SK-N-SH (cell line): ENCODE data around the gene BCAS3. TPM values are rescaled to one million over a fixed set of nuclear protein-coding genes. Genes with fewer than 3 reads are reported as not detected.

Experiments
- CTCF ChIA-PET: fragments of 300-600, 350-600 bp; formaldehyde crosslinking; extraction: SDS; loops from one replicate; lab custom pipeline; 2021; lab: Yijun Ruan, JAX
- POLR2A ChIA-PET: fragments of 350-600 bp; sonication (Branson Sonifier 250); formaldehyde crosslinking; extraction: SDS; loops from one replicate; lab custom pipeline; 2020; ENCODE audit warnings: antibody characterized with exemption, inconsistent platforms; lab: Yijun Ruan, JAX
- DNase-seq: peaks from one replicate; pipeline ENCODE4 v3.0.0; 2012
- H2AFZ ChIP-seq: fragments of 200-600 bp; sonication (generic); 2 replicates; pipeline ENCODE4 v1.8.1; 2016; ENCODE audit warnings: antibody characterized with exemption, mild to moderate bottlenecking, low read depth
- H3F3A ChIP-seq: fragments of 200-600 bp; sonication (generic); replicated peaks from 2 replicates; pipeline ENCODE3; 2016; ENCODE audit warnings: antibody characterized with exemption, mild to moderate bottlenecking; ENCODE audit not compliant: insufficient read depth
- H3K27ac ChIP-seq, 2 experiments: fragments of 200-500 bp in 1 of 2; fragments of 200-600 bp in 1 of 2; sonication (Bioruptor generic) in 1 of 2; sonication (generic), shearing (Covaris generic) in 1 of 2; 2 replicates each; pipeline versions ENCODE4 v1.5.1 to v1.6.1; 2014 to 2016; ENCODE audit warnings: low read depth in 2 of 2, inconsistent platforms in 1 of 2, low read length in 1 of 2, mild to moderate bottlenecking in 1 of 2, mixed read lengths in 1 of 2
- H3K27me3 ChIP-seq: fragments of 200-600 bp; sonication (generic), shearing (Covaris generic); 2 replicates; pipeline ENCODE4 v1.6.1; 2016; ENCODE audit warnings: mixed run types; ENCODE audit not compliant: insufficient read depth
- H3K36me3 ChIP-seq, 2 experiments: fragments of 200-500 bp in 1 of 2; fragments of 200-600 bp in 1 of 2; sonication (Bioruptor generic) in 1 of 2; sonication (generic) in 1 of 2; replicated peaks in 1 of 2; 2 replicates each; pipeline versions ENCODE3 to v1.5.1; 2014 to 2016; ENCODE audit warnings: low read length in 1 of 2, mild to moderate bottlenecking in 1 of 2; ENCODE audit not compliant: insufficient read depth in 2 of 2, control insufficient read depth in 1 of 2
- H3K4me1 ChIP-seq, 2 experiments: fragments of 200-500 bp in 1 of 2; fragments of 200-600 bp in 1 of 2; sonication (Bioruptor generic) in 1 of 2; sonication (generic), shearing (Covaris generic) in 1 of 2; 2 replicates each; pipeline versions ENCODE4 v1.5.1 to v1.6.1; 2014 to 2016; ENCODE audit warnings: low read depth in 1 of 2, low read length in 1 of 2, mixed run types in 1 of 2; ENCODE audit not compliant: insufficient read depth in 2 of 2, control insufficient read depth in 1 of 2
- H3K4me2 ChIP-seq: fragments of 200-600 bp; sonication (generic), shearing (Covaris generic); 2 replicates; pipeline ENCODE4 v1.6.1; 2017; ENCODE audit warnings: mixed run types
- H3K4me3 ChIP-seq, 2 experiments: fragments of 200-500 bp in 1 of 2; fragments of 200-600 bp in 1 of 2; sonication (Bioruptor generic) in 1 of 2; sonication (generic), shearing (Covaris generic) in 1 of 2; 2 replicates each; pipeline versions ENCODE4 v1.5.1 to v1.8.1; 2014 to 2016; ENCODE audit warnings: low read depth in 2 of 2, inconsistent platforms in 1 of 2, low read length in 1 of 2, mild to moderate bottlenecking in 1 of 2, mixed read lengths in 1 of 2, moderate library complexity in 1 of 2
- H3K79me2 ChIP-seq: fragments of 200-600 bp; sonication (generic); 2 replicates; pipeline ENCODE4 v1.8.1; 2017; ENCODE audit warnings: mild to moderate bottlenecking; ENCODE audit not compliant: insufficient read depth
- H3K9ac ChIP-seq: fragments of 200-600 bp; sonication (generic); 2 replicates; pipeline ENCODE4 v1.6.1; 2017; ENCODE audit warnings: mixed run types
- H3K9me2 ChIP-seq: fragments of 200-600 bp; sonication (generic); 2 replicates; pipeline ENCODE4 v1.6.1; 2017; ENCODE audit warnings: mixed run types
- H3K9me3 ChIP-seq: fragments of 200-600 bp; sonication (generic); 2 replicates; pipeline ENCODE4 v1.6.1; 2017; ENCODE audit warnings: mixed run types, mild to moderate bottlenecking, moderate library complexity
- H4K20me1 ChIP-seq: fragments of 200-600 bp; sonication (generic); 2 replicates; pipeline ENCODE4 v1.6.1; 2017; ENCODE audit warnings: mild to moderate bottlenecking, mixed run types; ENCODE audit not compliant: insufficient read depth
- ELF1 ChIP-seq: IDR thresholded peaks from 2 replicates; pipeline ENCODE4 v1.4.0; 2012
- EP300 ChIP-seq, 2 experiments: IDR thresholded peaks; 2 replicates each; pipeline versions ENCODE4 v1.4.0 to v1.6.1; 2012; ENCODE audit warnings: borderline replicate concordance in 1 of 2, low read depth in 1 of 2, low read length in 1 of 2
- EZH2phosphoT487 ChIP-seq: fragments of 200-600 bp; sonication (generic); IDR thresholded peaks from 2 replicates; pipeline ENCODE4 v1.6.1; 2017; ENCODE audit warnings: low read depth, mixed run types, mild to moderate bottlenecking, antibody characterized with exemption, moderate library complexity, borderline replicate concordance
- FOSL2 ChIP-seq: IDR thresholded peaks from 2 replicates; pipeline ENCODE4 v1.4.0; 2012; ENCODE audit warnings: low read depth, mild to moderate bottlenecking, moderate library complexity, borderline replicate concordance
- FOXJ3 ChIP-seq: sonication (generic); formaldehyde crosslinking; IDR thresholded peaks from 2 replicates; pipeline ENCODE4 v1.5.1; 2020; ENCODE audit warnings: mild to moderate bottlenecking, missing genetic modification reagents
- FOXM1 ChIP-seq: IDR thresholded peaks from 2 replicates; pipeline ENCODE4 v1.4.0; 2012; ENCODE audit warnings: low read depth, mild to moderate bottlenecking
- GABPA ChIP-seq: IDR thresholded peaks from 2 replicates; pipeline ENCODE4 v1.4.0; 2012; ENCODE audit warnings: low read depth, mild to moderate bottlenecking
- GATA2 ChIP-seq: sonication (generic); formaldehyde crosslinking; IDR thresholded peaks from 2 replicates; pipeline ENCODE4 v1.5.0; 2020; ENCODE audit warnings: mild to moderate bottlenecking, missing genetic modification reagents
- IRF3 ChIP-seq: fragments of 150-350 bp; IDR thresholded peaks from 2 replicates; pipeline ENCODE4 v1.6.1; 2016; ENCODE audit warnings: mild to moderate bottlenecking, low read depth, low read length
- MAX ChIP-seq: IDR thresholded peaks from 2 replicates; pipeline ENCODE4 v1.4.0; 2012; ENCODE audit warnings: low read depth
- NFIC ChIP-seq: IDR thresholded peaks from 2 replicates; pipeline ENCODE4 v1.4.0; 2012; ENCODE audit warnings: borderline replicate concordance
- NRF1 ChIP-seq: IDR thresholded peaks from 2 replicates; pipeline ENCODE4 v1.6.1; 2012; ENCODE audit warnings: low read depth, mild to moderate bottlenecking, low read length
- POLR2AphosphoS5 ChIP-seq: IDR thresholded peaks from 2 replicates; pipeline ENCODE4 v1.6.1; 2012; ENCODE audit warnings: low read depth, low read length
- RAD21 ChIP-seq: IDR thresholded peaks from 2 replicates; pipeline ENCODE4 v1.6.1; 2012; ENCODE audit warnings: mild to moderate bottlenecking, low read length
- RCOR1 ChIP-seq: fragments of 150-350 bp; IDR thresholded peaks from 2 replicates; pipeline ENCODE4 v1.6.1; 2017; ENCODE audit warnings: antibody characterized with exemption, low read length
- RXRA ChIP-seq: IDR thresholded peaks from 2 replicates; pipeline ENCODE4 v1.4.0; 2012; ENCODE audit warnings: low read depth, mild to moderate bottlenecking, borderline replicate concordance
- TAF1 ChIP-seq: IDR thresholded peaks from 2 replicates; pipeline ENCODE4 v1.6.1; 2012; ENCODE audit warnings: low read depth, mild to moderate bottlenecking, low read length, moderate library complexity, borderline replicate concordance
- TEAD4 ChIP-seq: IDR thresholded peaks from 2 replicates; pipeline ENCODE4 v1.4.0; 2012; ENCODE audit warnings: mild to moderate bottlenecking, borderline replicate concordance; ENCODE audit not compliant: insufficient read depth
- ZBTB33 ChIP-seq: IDR thresholded peaks from 2 replicates; pipeline ENCODE4 v1.4.0; 2012; ENCODE audit warnings: low read depth, borderline replicate concordance
- polyA plus RNA-seq, 3 experiments: library from polyadenylated mRNA; depleted of rRNA; stranded (reverse); fragments of >200 nt; gene quantifications; 2 replicates each; pipeline ENCODE4 v1.2.3, GENCODE V29; 2012

BCAS3 gene
- polyA plus RNA-seq, 1 of the 3 experiments (the other 2 are of a cell fraction), result 5.9 TPM

GRCh38 chr17:60969500-60970037 is 291.9 kb downstream of the BCAS3 start (continued):
- TF ChIP-seq EP300 (IDR thresholded peaks at IDR 0.05; ENCODE audit: borderline replicate concordance in 1 of 2, low read depth in 1 of 2, low read length in 1 of 2) (no peak), NFIC (no peak)
- TF ChIP-seq, all 33 proteins: peak for 0

GRCh38 chr17:60970741-60971140 is 293.1 kb downstream of the BCAS3 start:
- Histone ChIP-seq H3K36me3 (peaks cover 0 to 13% of the 10 kb centered on the region in 2 experiments), H3F3A (no peaks in the 10 kb centered on the region), H3K4me2 (no peak overlapping the region), H2AFZ (no peak overlapping the region), H4K20me1 (no peaks in the 10 kb centered on the region), H3K9me3 (peaks cover 17% of the 10 kb centered on the region), H3K4me1 (no peaks in the 10 kb centered on the region), H3K27ac (no peak overlapping the region), H3K27me3 (no peaks in the 10 kb centered on the region), H3K79me2 (no peaks in the 10 kb centered on the region), H3K4me3 (no peak overlapping the region), H3K9me2 (no peaks in the 10 kb centered on the region), H3K9ac (no peak overlapping the region)
- ChIA-PET CTCF (interaction anchor here (1.0 to 3.0 kb wide), 18 partner anchors 8 to 866 kb away, joined by 3 to 27 read pairs (median 6); no protein-coding TSS in a partner anchor), POLR2A (interaction anchor here (0.9 kb wide), 1 partner anchor 77 kb away, joined by 3 read pairs; no protein-coding TSS in a partner anchor)
- DNase-seq, result no peak
- TF ChIP-seq FOXJ3 (CRISPR knock-in tag), result no peak
- no peak for TF ChIP-seq GABPA
- TF ChIP-seq RAD21, result no peak
- no peak for TF ChIP-seq POLR2AphosphoS5
- no peak for TF ChIP-seq MAX
- no peak for TF ChIP-seq TAF1
- no peak for TF ChIP-seq ELF1
- no peak for TF ChIP-seq RXRA
- TF ChIP-seq GATA2, result no peak
- no peak for TF ChIP-seq TEAD4
- no peak for TF ChIP-seq FOSL2
- TF ChIP-seq ZBTB33, result no peak
- no peak for TF ChIP-seq RCOR1
- TF ChIP-seq EZH2phosphoT487, result no peak
- no peak for TF ChIP-seq IRF3
- TF ChIP-seq NRF1, result no peak
- no peak for TF ChIP-seq FOXM1
